ENCODE data around the gene NFIX.

GRCh38 chr19:13102666-13103580 lies 107.6 kb downstream of the NFIX start, which contains the start of gene LYL1:
- TF ChIP-seq, protein P1, sequence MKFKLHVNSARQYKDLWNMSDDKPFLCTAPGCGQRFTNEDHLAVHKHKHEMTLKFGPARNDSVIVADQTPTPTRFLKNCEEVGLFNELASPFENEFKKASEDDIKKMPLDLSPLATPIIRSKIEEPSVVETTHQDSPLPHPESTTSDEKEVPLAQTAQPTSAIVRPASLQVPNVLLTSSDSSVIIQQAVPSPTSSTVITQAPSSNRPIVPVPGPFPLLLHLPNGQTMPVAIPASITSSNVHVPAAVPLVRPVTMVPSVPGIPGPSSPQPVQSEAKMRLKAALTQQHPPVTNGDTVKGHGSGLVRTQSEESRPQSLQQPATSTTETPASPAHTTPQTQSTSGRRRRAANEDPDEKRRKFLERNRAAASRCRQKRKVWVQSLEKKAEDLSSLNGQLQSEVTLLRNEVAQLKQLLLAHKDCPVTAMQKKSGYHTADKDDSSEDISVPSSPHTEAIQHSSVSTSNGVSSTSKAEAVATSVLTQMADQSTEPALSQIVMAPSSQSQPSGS (CRISPR knock-in tag; IDR thresholded peaks at IDR 0.05): no peak
- TF ChIP-seq POLR2A (conservative IDR thresholded peaks at IDR 0.05) (peak; percentile 66), JUN (IDR thresholded peaks at IDR 0.05; ENCODE audit: borderline replicate concordance, low read depth, low read length) (no peak), JUN (CRISPR knock-in tag; IDR thresholded peaks at IDR 0.05; ENCODE audit: borderline replicate concordance) (no peak), U2AF2 (optimal IDR thresholded peaks at IDR 0.05; ENCODE audit: low read depth, low read length) (no peak), TOE1 (IDR thresholded peaks at IDR 0.05; ENCODE audit: borderline replicate concordance) (peak; percentile 90), TOE1 (CRISPR knock-in tag; IDR thresholded peaks at IDR 0.05; ENCODE audit: borderline replicate concordance, low read depth) (no peak), NR3C1 (CRISPR knock-in tag; IDR thresholded peaks at IDR 0.05) (0 out of 2 replicates have a peak, but pooled peaks have one; percentile 34), ZC3H4 (CRISPR knock-in tag; IDR thresholded peaks at IDR 0.05; ENCODE audit: borderline replicate concordance) (no peak; the same call in 1 of the 2 replicates), ZFX (CRISPR knock-in tag; IDR thresholded peaks at IDR 0.05) (peak; percentile 87), MYBL2 (IDR thresholded peaks at IDR 0.05; ENCODE audit: low read depth) (no peak), MYBL2 (CRISPR knock-in tag; IDR thresholded peaks at IDR 0.05; ENCODE audit: borderline replicate concordance) (no peak)
- TF ChIP-seq, protein P2, sequence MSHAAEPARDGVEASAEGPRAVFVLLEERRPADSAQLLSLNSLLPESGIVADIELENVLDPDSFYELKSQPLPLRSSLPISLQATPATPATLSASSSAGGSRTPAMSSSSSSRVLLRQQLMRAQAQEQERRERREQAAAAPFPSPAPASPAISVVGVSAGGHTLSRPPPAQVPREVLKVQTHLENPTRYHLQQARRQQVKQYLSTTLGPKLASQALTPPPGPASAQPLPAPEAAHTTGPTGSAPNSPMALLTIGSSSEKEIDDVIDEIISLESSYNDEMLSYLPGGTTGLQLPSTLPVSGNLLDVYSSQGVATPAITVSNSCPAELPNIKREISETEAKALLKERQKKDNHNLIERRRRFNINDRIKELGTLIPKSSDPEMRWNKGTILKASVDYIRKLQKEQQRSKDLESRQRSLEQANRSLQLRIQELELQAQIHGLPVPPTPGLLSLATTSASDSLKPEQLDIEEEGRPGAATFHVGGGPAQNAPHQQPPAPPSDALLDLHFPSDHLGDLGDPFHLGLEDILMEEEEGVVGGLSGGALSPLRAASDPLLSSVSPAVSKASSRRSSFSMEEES (CRISPR knock-in tag; IDR thresholded peaks at IDR 0.05): peak; percentile 67
